ENCODE results near the gene TRMT1.

DNA sequence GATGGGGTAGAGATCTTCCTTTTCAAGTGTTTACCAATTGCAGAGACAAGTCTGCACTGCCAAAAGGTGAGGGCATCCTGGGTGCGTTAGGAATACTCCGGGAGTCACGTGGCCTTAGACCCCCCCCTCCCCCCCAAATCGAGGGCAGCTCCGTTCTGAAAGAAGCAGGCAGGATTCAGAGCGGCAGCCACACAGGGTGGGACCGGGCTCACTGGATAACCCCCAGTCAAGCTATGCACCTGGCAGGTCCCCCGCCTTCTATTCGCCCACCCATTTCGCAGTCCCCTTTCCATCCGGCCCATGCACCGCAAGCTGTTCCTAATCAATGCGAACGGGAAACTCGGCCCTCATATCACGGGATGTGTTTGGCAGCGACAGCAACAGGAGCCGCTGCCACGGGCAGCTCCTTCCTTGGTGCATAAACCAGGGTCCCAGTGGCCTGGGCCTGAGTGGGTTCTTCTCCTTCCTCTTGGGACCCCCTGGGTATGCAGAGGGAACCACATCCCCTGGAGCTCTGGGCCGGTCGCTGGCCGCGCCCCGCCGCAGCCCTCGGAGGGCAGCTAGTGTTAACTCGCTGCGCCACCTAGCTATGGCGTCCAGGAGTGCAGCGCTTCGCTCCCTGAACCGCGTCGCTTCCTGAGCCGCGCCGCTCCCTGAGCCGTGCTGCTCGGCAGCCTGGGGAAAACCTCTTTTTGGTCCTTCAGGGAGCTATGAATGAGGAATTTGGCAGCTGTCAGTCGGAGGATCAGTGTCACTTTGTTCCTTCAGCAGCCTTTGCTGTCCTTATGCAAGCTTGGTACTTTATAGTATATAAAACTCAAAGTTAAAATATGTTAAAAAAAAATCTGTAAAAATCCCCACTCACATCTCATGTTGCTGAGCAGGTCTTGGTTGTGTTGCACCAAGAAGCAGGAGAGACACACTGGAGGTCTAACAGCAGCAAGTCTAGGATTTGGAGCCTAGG lies 55.3 kb downstream of the TRMT1 start:
- TF ChIP-seq, protein P1, sequence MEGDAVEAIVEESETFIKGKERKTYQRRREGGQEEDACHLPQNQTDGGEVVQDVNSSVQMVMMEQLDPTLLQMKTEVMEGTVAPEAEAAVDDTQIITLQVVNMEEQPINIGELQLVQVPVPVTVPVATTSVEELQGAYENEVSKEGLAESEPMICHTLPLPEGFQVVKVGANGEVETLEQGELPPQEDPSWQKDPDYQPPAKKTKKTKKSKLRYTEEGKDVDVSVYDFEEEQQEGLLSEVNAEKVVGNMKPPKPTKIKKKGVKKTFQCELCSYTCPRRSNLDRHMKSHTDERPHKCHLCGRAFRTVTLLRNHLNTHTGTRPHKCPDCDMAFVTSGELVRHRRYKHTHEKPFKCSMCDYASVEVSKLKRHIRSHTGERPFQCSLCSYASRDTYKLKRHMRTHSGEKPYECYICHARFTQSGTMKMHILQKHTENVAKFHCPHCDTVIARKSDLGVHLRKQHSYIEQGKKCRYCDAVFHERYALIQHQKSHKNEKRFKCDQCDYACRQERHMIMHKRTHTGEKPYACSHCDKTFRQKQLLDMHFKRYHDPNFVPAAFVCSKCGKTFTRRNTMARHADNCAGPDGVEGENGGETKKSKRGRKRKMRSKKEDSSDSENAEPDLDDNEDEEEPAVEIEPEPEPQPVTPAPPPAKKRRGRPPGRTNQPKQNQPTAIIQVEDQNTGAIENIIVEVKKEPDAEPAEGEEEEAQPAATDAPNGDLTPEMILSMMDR (IDR thresholded peaks at IDR 0.05; ENCODE audit: low read length), result peak; percentile 85
- TF ChIP-seq EZH2 (IDR thresholded peaks at IDR 0.05; ENCODE audit: borderline replicate concordance, low read length), result no peak
